SIG-M5 treated with dmso at 0.1 percent for 504 hours (cell line): ENCODE data around the gene MAD1L1.

Experiments used
- DNase-seq: peaks from one replicate; lab custom pipeline; 2025; ENCODE audit not compliant: unreplicated experiment; lab: John Stamatoyannopoulos, UW

Gene MAD1L1

GRCh38 chr7:1918881-1919525, 313.7 kb downstream of the MAD1L1 start:
- DNase-seq, result no peak

GRCh38 chr7:1918063-1918645, 314.6 kb downstream of the MAD1L1 start:
- no peak for DNase-seq

GRCh38 chr7:1917221-1918062, 315.3 kb downstream of the MAD1L1 start:
- no peak for DNase-seq

- no peak for DNase-seq
Observed at GRCh38 chr7:1916601-1916970, 316.2 kb downstream of the MAD1L1 start.

GRCh38 chr7:1915956-1916600, 316.7 kb downstream of the MAD1L1 start:
- DNase-seq, result no peak

- no peak for DNase-seq
Observed at GRCh38 chr7:1915326-1915725, 317.4 kb downstream of the MAD1L1 start.

- no peak for DNase-seq
Observed at GRCh38 chr7:1914743-1915142, 318.0 kb downstream of the MAD1L1 start.

GRCh38 chr7:1914321-1914720, 318.4 kb downstream of the MAD1L1 start:
- DNase-seq, result no peak

- no peak for DNase-seq
Observed at GRCh38 chr7:1913466-1914282, 319.1 kb downstream of the MAD1L1 start.

GRCh38 chr7:1912593-1913465, 319.9 kb downstream of the MAD1L1 start:
- DNase-seq, result no peak

GRCh38 chr7:1911571-1911970, 321.2 kb downstream of the MAD1L1 start:
- no peak for DNase-seq

- DNase-seq, result no peak
Observed at GRCh38 chr7:1910827-1911226, 321.9 kb downstream of the MAD1L1 start.

GRCh38 chr7:1910081-1910685, 322.6 kb downstream of the MAD1L1 start:
- no peak for DNase-seq

- DNase-seq, result no peak
Observed at GRCh38 chr7:1909476-1909875, 323.3 kb downstream of the MAD1L1 start.

- DNase-seq, result no peak
Observed at GRCh38 chr7:1908823-1909420, 323.8 kb downstream of the MAD1L1 start.

- no peak for DNase-seq
Observed at GRCh38 chr7:1907751-1908365, 324.9 kb downstream of the MAD1L1 start.

- no peak for DNase-seq
Observed at GRCh38 chr7:1906988-1907745, 325.6 kb downstream of the MAD1L1 start.
